Astrocyte (in vitro differentiated cells and primary cell): Measurements from ENCODE around the gene INPP5K. TPM values are rescaled to one million over a fixed set of nuclear protein-coding genes. Genes with fewer than 3 reads are reported as not detected.

Experiments used
- DNase-seq: peaks from one replicate; pipeline ENCODE4 v3.0.0-alpha.2; 2010; ENCODE audit warnings: low read depth
- FAIRE-seq: peaks from 2 replicates; lab custom pipeline; 2011; peaks lifted over from hg19 to GRCh38; lab: Jason Lieb, UNC
- H2AFZ ChIP-seq: 2 replicates; pipeline ENCODE4 v1.6.0; 2012; ENCODE audit warnings: low read depth, low read length, inconsistent platforms
- H3K27ac ChIP-seq: 2 replicates; pipeline ENCODE4 v1.5.1; 2011; ENCODE audit warnings: low read depth, low read length, inconsistent platforms
- H3K27me3 ChIP-seq: 2 replicates; pipeline ENCODE4 v1.6.0; 2011; ENCODE audit warnings: low read length, inconsistent platforms; ENCODE audit not compliant: insufficient read depth
- H3K36me3 ChIP-seq: 2 replicates; pipeline ENCODE4 v1.5.1; 2011; ENCODE audit warnings: low read length, inconsistent platforms; ENCODE audit not compliant: insufficient read depth
- H3K4me1 ChIP-seq: 2 replicates; pipeline ENCODE4 v1.5.1; 2011; ENCODE audit warnings: low read length, inconsistent platforms; ENCODE audit not compliant: insufficient read depth
- H3K4me2 ChIP-seq: 2 replicates; pipeline ENCODE4 v1.6.0; 2012; ENCODE audit warnings: low read length, inconsistent platforms
- H3K4me3 ChIP-seq: 2 replicates; pipeline ENCODE4 v1.5.1; 2011; ENCODE audit warnings: low read depth, mild to moderate bottlenecking, low read length, inconsistent platforms; ENCODE audit not compliant: insufficient read depth
- H3K79me2 ChIP-seq: 2 replicates; pipeline ENCODE4 v1.6.0; 2012; ENCODE audit warnings: mild to moderate bottlenecking, low read length, inconsistent platforms; ENCODE audit not compliant: insufficient read depth
- H3K9ac ChIP-seq: 2 replicates; pipeline ENCODE4 v1.6.0; 2012; ENCODE audit warnings: mild to moderate bottlenecking, low read length, inconsistent platforms
- H3K9me3 ChIP-seq: 2 replicates; pipeline ENCODE4 v1.5.1; 2012; ENCODE audit warnings: low read depth, mild to moderate bottlenecking, low read length, inconsistent platforms; ENCODE audit not compliant: insufficient read depth
- H4K20me1 ChIP-seq: 2 replicates; pipeline ENCODE4 v1.6.0; 2012; ENCODE audit warnings: low read length, inconsistent platforms; ENCODE audit not compliant: insufficient read depth
- H3K27ac Mint-ChIP-seq: one replicate; pipeline ENCODE4 v1.8.0; 2021; ENCODE audit warnings: mild to moderate bottlenecking, mixed read lengths; ENCODE audit not compliant: unreplicated experiment
- H3K27me3 Mint-ChIP-seq: one replicate; pipeline ENCODE4 v1.8.0; 2021; ENCODE audit warnings: low read depth, mixed read lengths; ENCODE audit not compliant: unreplicated experiment
- H3K36me3 Mint-ChIP-seq: one replicate; pipeline ENCODE4 v1.8.0; 2021; ENCODE audit warnings: low read depth, mixed read lengths; ENCODE audit not compliant: unreplicated experiment
- H3K4me1 Mint-ChIP-seq: one replicate; pipeline ENCODE4 v1.8.0; 2021; ENCODE audit warnings: low read depth, mixed read lengths; ENCODE audit not compliant: unreplicated experiment
- H3K4me3 Mint-ChIP-seq: one replicate; pipeline ENCODE4 v1.8.0; 2021; ENCODE audit warnings: mild to moderate bottlenecking, moderate library complexity, mixed read lengths; ENCODE audit not compliant: unreplicated experiment
- H3K9me3 Mint-ChIP-seq: one replicate; pipeline ENCODE4 v1.8.0; 2021; ENCODE audit warnings: mild to moderate bottlenecking, mixed read lengths; ENCODE audit not compliant: unreplicated experiment
- CTCF ChIP-seq: IDR thresholded peaks from 2 replicates; pipeline ENCODE4 v1.5.1; 2011; ENCODE audit warnings: low read depth, mild to moderate bottlenecking, inconsistent platforms, low read length, moderate library complexity; ENCODE audit not compliant: insufficient read depth
- EZH2 ChIP-seq: IDR thresholded peaks from 2 replicates; pipeline ENCODE4 v1.6.1; 2012; ENCODE audit warnings: mild to moderate bottlenecking, low read length, inconsistent platforms; ENCODE audit not compliant: insufficient read depth
- total RNA-seq: library from RNA; stranded (reverse); gene quantifications from 2 replicates; pipeline ENCODE4 v1.2.1, GENCODE V29; 2021

The INPP5K gene
- total RNA-seq, 1 donor from 2014 or later: 26.7 TPM

- no peak for DNase-seq
- H3K9ac ChIP-seq: no peak overlapping the region
- peaks cover 12% of the 10 kb centered on the region for H3K36me3 ChIP-seq
- H3K27me3 ChIP-seq: no peaks in the 10 kb centered on the region
- H4K20me1 ChIP-seq: peaks cover 82% of the 10 kb centered on the region
- no peaks in the 10 kb centered on the region for H3K9me3 ChIP-seq
- Mint-ChIP-seq H3K27me3 (no peaks in the 10 kb centered on the region), H3K4me3 (no peak overlapping the region), H3K27ac (no peak overlapping the region), H3K9me3 (no peaks in the 10 kb centered on the region), H3K4me1 (peaks cover 24% of the 10 kb centered on the region), H3K36me3 (peaks cover 28% of the 10 kb centered on the region)
- peaks cover 21% of the 10 kb centered on the region for H3K4me1 ChIP-seq
- TF ChIP-seq CTCF (no peak), EZH2 (no peak)
- no peak overlapping the region for H3K27ac ChIP-seq
- no peak overlapping the region for H2AFZ ChIP-seq
- H3K79me2 ChIP-seq: peaks cover 82% of the 10 kb centered on the region
- H3K4me3 ChIP-seq: no peak overlapping the region
- no peak overlapping the region for H3K4me2 ChIP-seq
- FAIRE-seq: no peak
Observed at GRCh38 chr17:1558401-1558800, 42.0 kb upstream of the INPP5K start.

GRCh38 chr17:1557355-1558095 lies 41.1 kb upstream of the INPP5K start:
- peaks cover 28% of the 10 kb centered on the region for H3K36me3 Mint-ChIP-seq
- DNase-seq: peak; percentile 48
- no peaks in the 10 kb centered on the region for H3K27me3 Mint-ChIP-seq
- Histone ChIP-seq H3K27me3 (no peaks in the 10 kb centered on the region), H4K20me1 (peaks cover 88% of the 10 kb centered on the region), H3K4me1 (peaks cover 21% of the 10 kb centered on the region), H3K27ac (peak overlapping the region; percentile 45), H3K79me2 (peaks cover 86% of the 10 kb centered on the region), H3K4me3 (no peak overlapping the region), H2AFZ (no peak overlapping the region), H3K9me3 (no peaks in the 10 kb centered on the region), H3K9ac (peak overlapping the region; percentile 28), H3K36me3 (peaks cover 12% of the 10 kb centered on the region), H3K4me2 (peak overlapping the region; percentile 66)
- no peak overlapping the region for H3K27ac Mint-ChIP-seq
- no peaks in the 10 kb centered on the region for H3K9me3 Mint-ChIP-seq
- peaks cover 24% of the 10 kb centered on the region for H3K4me1 Mint-ChIP-seq
- no peak for TF ChIP-seq EZH2
- TF ChIP-seq CTCF: no peak
- H3K4me3 Mint-ChIP-seq: peak overlapping the region; percentile 29
- FAIRE-seq: no peak
